ENCODE measurements around the gene TMC8. TPM values are rescaled to one million over a fixed set of nuclear protein-coding genes. Genes with fewer than 3 reads are reported as not detected.

Gene TMC8
- total and polyA plus RNA-seq, 8 donors: 0.51 to 6.0 (median 2.2) TPM

- Histone ChIP-seq H3K36me3 (no peaks in the 10 kb centered on the region), H3K4me1 (peaks cover 19 to 40% (median 21%) of the 10 kb centered on the region in 3 donors), H3K4me3 (no peak overlapping the region), H3K9me3 (no peaks in the 10 kb centered on the region), H3K27ac (peak overlapping the region in 1 of 4 donors; percentile 51), H3K27me3 (no peaks in the 10 kb centered on the region)
- FAIRE-seq (no peak), DNase-seq (peak; percentile 89 to 98 (median 96)), ATAC-seq (peak; percentile 56 to 77 (median 72))
- intact Hi-C loops (cut with DNase I): no loop called here
- WGBS, 2 donors: 22 to 30% methylated on average over 49 to 58 of the region's 58 CpGs
- TF ChIP-seq, protein P1, sequence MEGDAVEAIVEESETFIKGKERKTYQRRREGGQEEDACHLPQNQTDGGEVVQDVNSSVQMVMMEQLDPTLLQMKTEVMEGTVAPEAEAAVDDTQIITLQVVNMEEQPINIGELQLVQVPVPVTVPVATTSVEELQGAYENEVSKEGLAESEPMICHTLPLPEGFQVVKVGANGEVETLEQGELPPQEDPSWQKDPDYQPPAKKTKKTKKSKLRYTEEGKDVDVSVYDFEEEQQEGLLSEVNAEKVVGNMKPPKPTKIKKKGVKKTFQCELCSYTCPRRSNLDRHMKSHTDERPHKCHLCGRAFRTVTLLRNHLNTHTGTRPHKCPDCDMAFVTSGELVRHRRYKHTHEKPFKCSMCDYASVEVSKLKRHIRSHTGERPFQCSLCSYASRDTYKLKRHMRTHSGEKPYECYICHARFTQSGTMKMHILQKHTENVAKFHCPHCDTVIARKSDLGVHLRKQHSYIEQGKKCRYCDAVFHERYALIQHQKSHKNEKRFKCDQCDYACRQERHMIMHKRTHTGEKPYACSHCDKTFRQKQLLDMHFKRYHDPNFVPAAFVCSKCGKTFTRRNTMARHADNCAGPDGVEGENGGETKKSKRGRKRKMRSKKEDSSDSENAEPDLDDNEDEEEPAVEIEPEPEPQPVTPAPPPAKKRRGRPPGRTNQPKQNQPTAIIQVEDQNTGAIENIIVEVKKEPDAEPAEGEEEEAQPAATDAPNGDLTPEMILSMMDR (IDR thresholded peaks at IDR 0.05): no peak
Observed at GRCh38 chr17:78140169-78141051, 9.8 kb downstream of the TMC8 start.

GRCh38 chr17:78141437-78142118 lies 11.0 kb downstream of the TMC8 start:
- H3K36me3 ChIP-seq: no peaks in the 10 kb centered on the region
- no peaks in the 10 kb centered on the region for H3K9me3 ChIP-seq
- no peak overlapping the region for H3K4me3 ChIP-seq
- DNase-seq (peak in 1 of 6 donors; percentile 75), ATAC-seq (no peak), FAIRE-seq (no peak)
- peaks cover 24 to 47% (median 27%) of the 10 kb centered on the region in 3 donors for H3K4me1 ChIP-seq
- intact Hi-C loops (cut with DNase I): no loop called here
- WGBS, 2 donors: 77 to 83% methylated on average over 19 to 20 of the region's 20 CpGs
- TF ChIP-seq, protein P1 (IDR thresholded peaks at IDR 0.05): no peak
- no peaks in the 10 kb centered on the region for H3K27me3 ChIP-seq
- peak overlapping the region in 2 of 4 donors; percentile 51 to 55 for H3K27ac ChIP-seq

GRCh38 chr17:78142119-78142861 lies 11.7 kb downstream of the TMC8 start:
- Histone ChIP-seq H3K4me3 (no peak overlapping the region), H3K36me3 (no peaks in the 10 kb centered on the region), H3K27ac (peak overlapping the region in 1 of 4 donors; percentile 55), H3K9me3 (no peaks in the 10 kb centered on the region), H3K27me3 (no peaks in the 10 kb centered on the region), H3K4me1 (peaks cover 24 to 47% (median 27%) of the 10 kb centered on the region in 3 donors)
- WGBS, 2 donors: 67 to 72% methylated on average over 16 of the region's 16 CpGs
- ATAC-seq: peak in 2 of 4 donors; percentile 1 to 23
- no peak for FAIRE-seq
- TF ChIP-seq, protein P1 (IDR thresholded peaks at IDR 0.05): no peak
- DNase-seq: peak; percentile 73 to 86 (median 79)
- intact Hi-C loops (cut with DNase I): no loop called here

GRCh38 chr17:78143214-78144146 lies 12.9 kb downstream of the TMC8 start:
- FAIRE-seq: no peak
- peak in 5 of 6 donors; percentile 16 to 63 (median 31) for DNase-seq
- Histone ChIP-seq H3K27ac (peak overlapping the region; percentile 56 to 83 (median 82)), H3K27me3 (no peaks in the 10 kb centered on the region), H3K4me1 (peaks cover 24 to 57% (median 37%) of the 10 kb centered on the region in 3 donors), H3K9me3 (no peaks in the 10 kb centered on the region), H3K4me3 (no peak overlapping the region), H3K36me3 (no peaks in the 10 kb centered on the region)
- ATAC-seq: no peak
- TF ChIP-seq, protein P1 (IDR thresholded peaks at IDR 0.05): no peak
- WGBS, 2 donors: 82 to 83% methylated on average over 21 of the region's 21 CpGs
- intact Hi-C loops (cut with DNase I): no loop called here

Measured in pancreas (tissue), 10 donors.